HG03196 (cell line): ENCODE data around the gene LIMS1.
A peak's percentile ranks its signal among the peaks of the same experiment; 100 is the strongest.
"Not testable (repeated sequence)": the region's sequence is repeated elsewhere in the genome, so short reads cannot be mapped to it uniquely, and the experiment has no call there.

ENCODE experiments used
- ATAC-seq: cut with Tn5 transposase; IDR thresholded peaks from one replicate; pipeline ENCODE4 v1.9.1; 2021; ENCODE audit not compliant: unreplicated experiment

LIMS1 gene

DNA sequence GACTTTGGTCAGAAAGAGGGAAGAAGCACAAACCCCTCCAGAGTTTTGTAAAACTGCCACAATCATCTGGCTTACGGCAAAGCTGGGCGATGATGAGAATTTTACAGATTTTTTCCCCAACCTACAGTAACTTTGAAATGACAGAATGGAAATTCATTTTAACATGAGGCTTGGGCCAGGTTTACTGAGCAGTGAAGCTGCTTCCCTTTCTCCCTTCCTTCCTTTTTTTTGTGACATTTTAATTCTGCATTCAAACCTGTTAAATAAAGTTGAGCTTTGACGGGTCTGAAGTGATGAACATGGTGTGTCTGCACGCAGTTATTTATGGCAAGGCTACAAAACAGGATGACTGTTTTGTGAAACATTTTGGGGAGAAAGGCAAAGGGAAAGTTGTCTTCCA, 123.2 kb downstream of the LIMS1 start:
- not testable (repeated sequence) for ATAC-seq

GRCh38 chr2:108658553-108658952, 124.3 kb downstream of the LIMS1 start:
- not testable (repeated sequence) for ATAC-seq

- not testable (repeated sequence) for ATAC-seq
Observed at GRCh38 chr2:108661493-108661892, 127.2 kb downstream of the LIMS1 start.

DNA sequence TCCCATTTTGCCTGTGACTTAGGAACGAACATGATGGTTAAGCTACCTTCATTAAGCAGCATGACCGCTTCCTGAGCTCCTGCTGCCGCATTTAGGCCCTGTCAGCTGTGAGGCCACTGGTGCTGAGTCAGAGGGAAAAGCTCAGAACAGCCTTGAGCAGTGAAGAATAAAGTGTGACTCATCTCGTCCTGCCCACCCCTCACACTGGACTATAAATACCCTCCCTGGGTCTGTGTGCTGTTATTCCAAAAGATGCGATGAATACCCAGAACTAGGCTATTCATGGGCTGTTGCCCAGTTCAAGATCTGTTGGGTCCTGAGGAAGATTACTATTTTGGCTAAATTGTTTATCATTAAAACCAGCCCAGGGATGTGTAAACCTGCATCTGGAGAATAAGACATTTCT, 127.9 kb downstream of the LIMS1 start:
- peak; percentile 90 for ATAC-seq

DNA sequence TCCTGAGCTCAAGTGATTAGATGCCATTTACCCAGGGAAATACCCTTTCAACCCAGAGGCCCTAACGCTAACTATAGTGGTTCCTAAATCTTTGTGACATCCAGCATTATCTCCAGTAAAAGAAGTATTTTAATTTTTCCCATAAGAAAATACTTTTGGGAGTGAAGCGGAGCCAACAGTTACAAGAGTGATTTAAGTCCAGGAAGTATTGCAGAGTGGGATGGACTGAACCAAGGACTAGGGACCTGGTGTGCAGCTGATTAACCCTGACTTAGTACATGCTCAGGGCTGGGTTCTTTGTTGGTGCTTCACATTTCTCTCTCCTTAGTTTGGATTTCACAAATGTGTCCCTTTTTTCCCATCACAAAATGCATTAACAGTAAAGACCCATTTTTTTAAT, 129.1 kb downstream of the LIMS1 start:
- ATAC-seq = not testable (repeated sequence)

DNA sequence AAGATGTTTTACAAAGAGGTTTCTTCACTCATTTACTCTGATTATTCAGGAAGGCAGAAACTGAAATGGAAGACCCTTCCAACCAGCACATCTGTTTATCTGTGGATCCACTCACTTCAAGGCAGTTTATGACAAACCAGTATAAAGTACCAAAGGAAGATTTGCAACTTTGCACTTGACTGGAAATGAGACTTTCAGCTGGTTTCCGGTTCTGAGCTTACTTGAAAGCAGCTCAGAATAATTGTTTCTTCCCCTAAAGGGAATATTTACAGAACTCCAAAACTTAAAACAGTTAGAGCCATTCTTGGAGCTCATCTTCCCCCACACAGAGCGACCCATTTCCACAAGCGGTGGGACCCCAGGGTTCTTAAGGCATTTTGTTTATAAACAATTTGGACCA, 129.8 kb downstream of the LIMS1 start:
- not testable (repeated sequence) for ATAC-seq

DNA sequence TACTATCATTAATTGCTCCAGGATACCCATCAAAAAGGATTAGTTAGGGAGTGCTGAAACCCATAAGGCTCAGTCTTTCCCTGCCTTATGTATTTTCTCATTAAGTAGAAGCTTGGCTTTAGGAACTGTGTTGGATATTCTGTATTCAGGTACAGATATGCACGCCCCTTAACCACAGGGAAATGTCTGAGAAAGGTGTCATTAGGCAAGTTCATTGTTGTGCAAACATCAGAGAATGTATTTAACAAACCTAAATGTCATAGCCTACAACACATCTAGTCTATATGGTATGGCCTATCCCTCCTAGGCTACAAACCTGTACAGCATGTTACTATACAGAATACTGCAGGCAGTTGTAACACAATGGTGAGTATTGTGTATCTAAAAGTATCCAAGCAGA, 130.7 kb downstream of the LIMS1 start:
- ATAC-seq = not testable (repeated sequence)

DNA sequence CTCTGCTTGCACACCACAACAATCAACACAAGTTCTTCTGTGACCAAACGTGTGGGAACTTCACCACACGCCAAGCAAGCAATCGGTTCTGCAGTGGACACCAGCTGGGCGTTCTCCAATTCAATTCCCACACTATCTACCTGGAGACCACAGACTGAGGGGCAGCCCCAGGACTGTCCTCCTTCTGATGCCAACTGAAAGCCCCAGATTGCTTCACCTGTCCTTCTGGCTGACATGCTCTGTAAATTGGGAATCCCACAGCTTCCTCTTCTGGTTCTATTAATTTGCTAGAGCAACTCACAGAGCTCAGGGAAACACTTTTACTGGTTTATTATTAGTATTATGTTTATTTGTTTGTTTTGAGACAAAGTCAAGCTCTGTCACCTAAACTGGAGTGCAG, 131.7 kb downstream of the LIMS1 start:
- not testable (repeated sequence) for ATAC-seq

- not testable (repeated sequence) for ATAC-seq
Observed at GRCh38 chr2:108667140-108667539, 132.9 kb downstream of the LIMS1 start.

DNA sequence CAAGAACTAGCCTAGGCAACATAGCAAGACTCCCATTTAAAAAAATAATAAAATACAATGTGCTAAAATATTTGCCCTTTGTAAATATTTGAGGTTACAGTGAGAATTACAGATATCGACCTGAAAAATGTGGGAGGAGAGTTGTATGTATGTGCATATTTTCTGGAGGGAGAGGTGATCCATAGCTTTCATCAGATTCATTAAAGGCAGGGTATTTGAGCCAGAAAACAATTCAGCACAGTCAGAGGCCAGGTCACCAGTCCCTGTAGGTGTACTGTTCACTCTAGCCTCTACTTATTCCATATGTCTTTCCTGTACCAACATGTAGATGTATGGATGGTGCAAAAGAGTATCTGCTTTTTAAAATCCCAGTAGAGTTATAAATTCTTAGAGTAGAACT, 136.0 kb downstream of the LIMS1 start:
- not testable (repeated sequence) for ATAC-seq

DNA sequence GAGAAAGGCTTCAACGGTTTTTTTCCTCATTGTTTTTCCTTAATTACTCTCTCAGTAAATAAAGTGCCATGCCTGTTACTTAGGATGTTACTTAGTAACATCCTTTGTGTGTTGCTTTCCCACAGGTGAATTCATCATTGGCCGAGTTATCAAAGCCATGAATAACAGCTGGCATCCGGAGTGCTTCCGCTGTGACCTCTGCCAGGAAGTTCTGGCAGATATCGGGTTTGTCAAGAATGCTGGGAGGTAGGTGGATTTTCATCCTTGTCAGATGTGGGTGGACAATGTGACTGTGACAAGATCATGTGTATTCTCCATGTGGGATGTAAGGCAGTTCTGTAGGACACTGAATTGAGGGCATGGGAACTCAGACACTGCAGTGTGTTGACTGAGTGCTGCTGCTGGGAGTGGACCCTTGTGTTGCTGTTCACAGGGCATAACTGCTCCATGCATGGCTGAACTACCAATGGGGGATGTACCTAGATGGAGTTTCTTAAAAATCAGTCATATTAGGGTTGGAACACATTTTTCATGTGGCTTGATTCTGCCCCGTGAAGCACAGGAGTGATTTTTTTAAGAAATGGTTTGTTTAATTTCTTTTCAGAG, 138.0 kb downstream of the LIMS1 start:
- not testable (repeated sequence) for ATAC-seq

DNA sequence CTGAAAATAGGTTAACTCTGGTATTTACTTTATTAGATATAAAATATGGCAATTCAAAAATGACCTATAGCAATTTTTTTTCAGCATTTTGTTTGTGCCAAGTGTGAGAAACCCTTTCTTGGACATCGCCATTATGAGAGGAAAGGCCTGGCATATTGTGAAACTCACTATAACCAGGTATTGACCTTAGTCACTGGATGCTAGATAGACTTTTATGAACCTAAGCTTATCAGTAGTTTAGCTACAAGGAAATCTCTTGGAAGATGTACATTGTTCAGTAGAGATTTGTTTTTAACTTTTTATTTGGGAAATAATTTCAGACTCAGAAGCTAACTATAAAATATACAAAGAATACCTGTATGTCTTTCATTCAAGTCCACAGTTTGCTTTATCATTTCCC, 142.3 kb downstream of the LIMS1 start:
- ATAC-seq = not testable (repeated sequence)

DNA sequence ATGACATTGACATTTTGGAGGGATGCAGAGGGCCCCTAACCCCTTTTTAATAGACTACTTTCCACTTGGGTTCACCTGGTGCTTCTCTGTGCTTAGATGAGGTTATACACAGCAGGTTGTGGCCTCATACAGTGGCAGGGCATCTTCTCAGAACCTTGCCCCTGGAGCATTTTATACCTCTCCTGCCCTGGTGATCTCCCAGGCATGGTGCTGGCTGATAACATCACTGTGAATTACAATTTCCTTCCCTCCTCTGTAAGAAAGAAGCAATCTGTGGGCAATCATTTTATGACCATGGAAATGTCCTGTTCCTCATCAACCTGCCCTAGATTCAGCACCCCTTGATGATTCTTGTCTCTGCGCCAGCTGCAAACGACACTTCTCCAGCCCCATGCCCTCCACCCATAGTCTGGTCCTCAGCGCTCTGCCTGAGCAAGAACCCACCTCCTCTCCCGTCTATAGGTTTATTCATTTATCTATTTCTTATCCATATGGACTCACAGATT, 143.0 kb downstream of the LIMS1 start:
- ATAC-seq = not testable (repeated sequence)

- ATAC-seq = not testable (repeated sequence)
Observed at GRCh38 chr2:108678198-108678651, 144.0 kb downstream of the LIMS1 start.

GRCh38 chr2:108680805-108681204, 146.5 kb downstream of the LIMS1 start:
- ATAC-seq = not testable (repeated sequence)

DNA sequence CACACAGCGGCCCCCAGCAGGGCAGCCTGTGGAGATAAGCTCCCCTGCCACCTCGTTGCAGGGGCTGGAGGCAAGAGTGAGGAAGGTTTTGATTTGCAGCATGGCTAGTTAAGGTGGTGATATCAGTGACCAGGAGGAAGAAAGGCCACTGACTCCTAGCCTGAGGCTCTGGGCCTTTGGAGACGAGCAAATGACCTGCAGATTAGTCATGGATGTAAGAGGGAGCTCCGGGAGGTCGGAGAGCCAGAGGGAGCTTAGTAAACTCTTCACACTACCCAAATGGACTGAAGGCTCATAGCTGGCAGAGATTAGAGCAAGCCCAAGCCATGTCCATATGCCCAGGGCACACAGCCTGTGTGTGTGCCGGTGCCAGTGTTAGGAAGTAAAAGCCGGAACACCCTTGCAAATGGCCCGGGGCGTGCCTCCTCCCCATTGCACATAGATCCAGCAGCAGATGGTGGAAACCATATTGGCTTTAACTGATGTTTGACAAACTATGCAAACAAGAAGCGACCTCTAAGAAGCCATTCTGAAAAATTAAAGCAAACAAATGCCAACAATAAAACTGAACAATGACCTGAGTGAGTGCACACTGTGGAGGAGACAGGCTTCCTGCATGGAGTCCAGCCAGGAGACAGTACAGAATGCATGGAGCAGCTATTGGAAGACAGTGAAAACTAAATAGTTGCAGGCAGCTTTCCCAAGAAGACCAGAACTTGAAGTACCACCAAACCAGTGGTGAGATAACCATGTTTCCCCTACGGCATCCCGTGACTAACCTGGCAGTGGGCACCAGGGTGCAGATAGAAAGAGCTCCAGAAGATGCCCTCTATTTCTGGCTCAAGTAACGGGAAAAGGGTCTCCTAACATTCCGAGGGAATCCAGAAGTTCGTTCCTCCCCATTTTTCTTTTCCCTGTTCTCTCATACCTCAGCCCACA, 154.8 kb downstream of the LIMS1 start:
- not testable (repeated sequence) for ATAC-seq

- ATAC-seq = peak; percentile 76
Observed at GRCh38 chr2:108690001-108690400, 155.7 kb downstream of the LIMS1 start.

DNA sequence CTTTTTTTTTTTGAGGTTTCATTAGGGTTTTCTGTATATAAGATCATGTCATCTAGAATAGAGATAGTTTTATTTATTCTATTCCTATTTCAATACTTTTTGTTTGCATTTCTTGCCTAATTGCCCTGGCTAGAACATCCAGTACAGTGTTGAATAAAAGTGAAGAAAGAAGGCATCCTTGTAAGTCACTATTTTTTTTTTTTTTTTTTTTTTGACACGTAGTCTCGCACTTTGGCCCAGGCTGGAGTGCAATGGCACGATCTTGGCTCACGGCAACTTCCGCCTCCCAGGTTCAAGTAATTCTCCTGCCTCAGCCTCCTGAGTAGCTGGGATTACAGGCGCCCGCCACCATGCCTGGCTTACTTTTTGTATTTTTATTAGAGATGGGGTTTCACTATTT, 157.2 kb downstream of the LIMS1 start:
- no peak for ATAC-seq

DNA sequence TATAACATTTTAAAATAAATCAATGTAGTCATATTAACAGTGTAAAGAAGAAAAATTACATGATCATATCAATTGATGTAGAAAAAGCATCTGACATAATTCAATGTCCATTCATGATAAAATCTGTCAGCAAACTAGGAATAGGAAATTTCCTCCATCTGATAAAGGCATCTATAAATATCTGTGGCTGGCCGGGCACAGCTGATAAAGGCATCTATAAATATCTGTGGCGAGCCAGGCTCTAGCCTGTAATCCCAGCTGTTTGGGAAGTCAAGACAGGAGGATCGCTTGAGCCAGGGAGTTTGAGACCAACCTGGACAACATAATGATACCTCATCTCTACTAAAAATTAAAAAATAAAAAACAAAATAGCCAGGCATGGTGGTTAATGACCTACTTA, 166.9 kb downstream of the LIMS1 start:
- ATAC-seq = no peak

DNA sequence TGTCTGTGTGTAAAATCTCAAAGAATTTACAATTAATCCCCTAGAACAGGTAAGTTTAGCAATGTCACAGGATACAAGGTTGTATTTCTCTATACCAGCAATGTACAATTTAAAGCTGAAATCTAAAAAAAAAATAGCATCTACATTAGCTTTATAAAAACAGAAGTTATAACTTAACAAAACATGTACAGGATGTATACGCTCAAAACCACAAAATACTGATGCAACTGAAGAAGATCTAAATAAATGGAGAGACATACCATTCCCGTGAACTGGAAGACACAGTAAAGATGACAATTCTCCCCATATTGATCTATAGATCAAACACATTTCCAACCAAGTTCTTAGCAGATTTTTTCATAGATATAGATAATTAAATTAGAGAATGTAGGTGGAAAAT, 167.5 kb downstream of the LIMS1 start:
- ATAC-seq = no peak

DNA sequence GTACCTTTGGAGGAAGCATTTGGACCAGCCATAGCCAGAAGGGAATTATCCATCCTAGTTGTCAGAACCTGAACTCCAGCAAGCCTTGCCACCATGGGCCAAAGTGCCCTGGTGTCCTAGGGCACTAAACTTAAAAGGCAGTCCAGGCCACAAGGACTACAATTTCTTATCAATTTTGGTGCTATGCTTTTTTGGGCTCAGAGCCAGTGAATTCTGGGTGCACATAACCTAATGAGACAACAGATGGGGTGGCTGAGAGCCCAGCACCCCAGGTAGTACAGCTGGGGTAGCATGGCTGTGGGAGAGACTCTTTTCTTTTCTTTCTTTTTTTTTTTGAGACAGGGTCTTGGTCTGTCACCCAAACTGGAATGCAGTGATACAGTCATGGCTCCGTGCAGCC, 170.6 kb downstream of the LIMS1 start:
- no peak for ATAC-seq

GRCh38 chr2:108707300-108707699, 173.0 kb downstream of the LIMS1 start:
- ATAC-seq = no peak
